HuH-7.5 (cell line): ENCODE measurements around the gene TENT5C.

Experiments
- DNase-seq: peaks from one replicate; pipeline ENCODE4 v3.0.0; 2011; ENCODE audit warnings: low spot score

The TENT5C gene

DNA sequence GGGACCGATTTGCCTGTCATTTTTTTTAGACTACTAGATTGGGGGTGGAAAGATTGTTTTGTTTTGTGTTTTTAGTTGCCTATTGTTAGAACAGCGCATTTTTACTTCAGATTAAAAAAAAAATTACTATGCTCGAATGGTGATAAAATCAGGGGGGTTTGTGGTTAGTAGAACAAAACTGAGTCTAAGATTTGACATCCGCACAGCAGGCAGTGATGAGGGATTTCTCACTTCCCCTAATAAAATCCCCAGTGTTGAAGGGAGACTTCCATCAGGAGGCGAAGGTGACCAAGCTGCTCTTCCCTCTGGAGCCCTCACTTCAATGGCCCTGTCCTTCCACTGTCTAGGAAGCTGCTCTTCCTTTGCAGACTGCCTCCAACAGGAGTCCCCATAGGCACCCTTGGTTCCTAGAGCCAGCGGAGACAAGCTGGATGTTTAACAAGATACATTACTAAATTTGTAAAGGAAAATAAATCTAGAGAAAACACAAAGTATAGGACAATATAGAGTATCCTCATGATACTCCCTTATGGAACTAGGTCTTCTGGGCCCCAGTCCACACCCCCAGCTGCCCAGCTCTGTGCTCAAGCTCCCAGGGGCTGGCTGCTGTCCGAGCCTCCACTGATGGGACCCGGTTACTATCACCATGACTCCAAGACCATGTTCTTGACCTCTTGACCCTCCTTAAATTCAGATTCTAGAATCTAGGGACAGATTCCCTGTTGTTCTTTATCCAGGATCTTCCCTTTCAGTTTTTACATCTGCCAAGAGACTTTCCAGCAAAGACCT is 31.0 kb downstream of the TENT5C start:
- DNase-seq, result no peak

DNA sequence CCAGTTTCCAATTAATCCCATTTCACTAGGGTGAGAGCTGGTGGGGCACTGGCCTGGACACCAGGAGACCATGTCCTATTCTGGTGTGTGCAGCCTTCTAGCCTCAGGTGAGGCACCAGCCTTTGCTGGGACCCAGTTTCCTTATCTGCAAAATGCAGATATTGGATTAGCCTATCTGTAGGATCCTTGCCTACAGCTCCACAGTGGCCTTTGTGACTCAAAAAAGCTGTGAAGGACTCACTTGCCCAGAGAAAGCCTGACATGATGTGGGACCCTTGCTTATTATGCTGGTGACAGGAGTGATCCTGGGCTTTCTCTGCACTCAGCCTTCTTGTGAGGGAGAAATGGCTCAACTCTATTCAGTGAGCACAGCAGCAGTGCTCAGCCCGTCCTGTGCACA is 32.3 kb downstream of the TENT5C start:
- DNase-seq, result no peak

DNA sequence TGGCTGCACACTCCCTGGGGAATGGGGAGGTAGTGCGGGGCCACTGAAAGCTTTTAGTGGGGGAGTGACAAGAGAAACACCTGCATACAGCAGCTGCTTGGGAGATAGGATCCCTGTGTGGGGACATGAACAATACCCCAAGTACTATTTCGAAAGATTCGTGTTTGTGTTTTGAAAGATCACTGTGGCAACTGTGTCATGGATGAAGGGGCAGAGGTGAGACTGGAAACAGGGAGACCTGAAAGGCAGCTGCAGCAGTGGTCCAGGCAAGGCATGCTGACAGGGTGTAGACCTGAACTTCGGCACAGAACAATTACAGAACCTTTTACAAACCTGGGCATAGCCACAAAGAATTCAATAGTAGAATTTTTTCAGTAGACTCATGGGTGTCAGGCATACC is 32.9 kb downstream of the TENT5C start:
- no peak for DNase-seq

GRCh38 chr1:117639741-117640140 is 33.9 kb downstream of the TENT5C start:
- DNase-seq, result no peak

DNA sequence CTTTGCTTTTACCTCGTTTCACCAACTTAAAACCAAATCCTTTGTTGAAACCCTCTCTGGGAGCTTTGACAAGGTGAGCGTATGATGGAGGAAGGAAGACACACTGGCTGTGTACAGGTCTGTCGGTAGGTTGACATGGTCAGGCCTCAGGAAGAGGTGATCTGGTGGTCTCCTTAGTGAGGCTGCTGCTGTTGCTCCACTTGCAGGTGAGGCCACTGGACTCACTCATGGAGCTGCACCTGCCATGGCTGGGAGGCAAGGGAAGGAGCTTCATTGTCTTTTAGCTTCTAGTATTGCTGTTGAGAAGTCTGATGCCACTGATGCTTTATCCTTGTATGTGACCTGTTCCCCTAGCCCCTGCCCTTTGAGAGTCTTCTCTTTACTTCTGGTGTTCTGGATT is 35.7 kb downstream of the TENT5C start:
- DNase-seq, result no peak

GRCh38 chr1:117642963-117643362 is 37.1 kb downstream of the TENT5C start:
- DNase-seq, result no peak

- no peak for DNase-seq
Measured at GRCh38 chr1:117643601-117644000, 37.8 kb downstream of the TENT5C start.

DNA sequence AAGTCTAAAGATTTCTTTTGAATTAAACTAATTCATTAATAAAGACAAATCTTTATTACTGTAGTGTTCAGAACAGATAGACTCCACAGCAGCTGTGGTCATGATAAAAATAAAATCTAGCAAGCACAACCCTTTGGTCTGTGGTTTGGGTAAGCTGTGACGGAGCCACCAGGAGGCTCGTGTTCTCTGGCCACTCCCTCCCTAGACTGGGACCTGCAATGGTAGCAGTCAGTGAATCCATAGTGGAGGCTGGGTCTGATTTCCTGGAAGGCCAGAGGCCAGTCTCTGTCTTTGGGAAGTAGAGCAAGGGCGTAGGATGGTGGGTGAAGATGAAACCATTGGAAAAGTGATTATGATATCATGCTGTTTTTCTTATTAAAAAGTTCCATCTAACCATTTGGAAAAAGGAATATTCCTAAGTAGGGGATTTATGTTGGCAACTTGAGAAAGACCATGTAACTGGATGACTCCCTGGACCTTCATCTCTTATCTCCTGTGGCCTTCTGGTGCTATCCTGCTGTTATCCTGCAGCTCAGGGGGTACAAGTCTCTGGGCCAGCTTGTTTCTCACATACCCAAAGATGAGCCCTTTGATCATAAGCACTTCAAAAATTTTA is 39.0 kb downstream of the TENT5C start:
- no peak for DNase-seq

DNA sequence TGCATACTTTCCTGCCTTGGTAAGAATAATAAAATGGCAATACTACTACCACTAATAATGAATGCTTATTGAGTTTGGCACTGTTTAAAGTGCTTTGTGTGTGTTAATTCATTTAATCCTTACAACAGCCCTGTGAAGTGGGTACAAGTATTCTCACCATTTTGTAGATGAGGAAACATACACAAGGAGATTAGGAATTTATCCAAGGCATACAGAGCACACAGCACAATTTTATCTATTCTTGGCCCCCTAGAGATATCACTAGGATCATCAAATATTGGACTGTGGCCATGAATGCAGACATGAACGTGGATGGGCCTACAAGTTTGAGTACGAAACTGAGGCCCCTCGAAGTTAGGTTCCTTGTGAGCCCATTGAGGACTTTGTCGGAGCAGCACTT is 39.5 kb downstream of the TENT5C start:
- DNase-seq, result no peak

- no peak for DNase-seq
Measured at GRCh38 chr1:117646007-117646811, 40.4 kb downstream of the TENT5C start.

GRCh38 chr1:117646956-117647355 is 41.1 kb downstream of the TENT5C start:
- no peak for DNase-seq

DNA sequence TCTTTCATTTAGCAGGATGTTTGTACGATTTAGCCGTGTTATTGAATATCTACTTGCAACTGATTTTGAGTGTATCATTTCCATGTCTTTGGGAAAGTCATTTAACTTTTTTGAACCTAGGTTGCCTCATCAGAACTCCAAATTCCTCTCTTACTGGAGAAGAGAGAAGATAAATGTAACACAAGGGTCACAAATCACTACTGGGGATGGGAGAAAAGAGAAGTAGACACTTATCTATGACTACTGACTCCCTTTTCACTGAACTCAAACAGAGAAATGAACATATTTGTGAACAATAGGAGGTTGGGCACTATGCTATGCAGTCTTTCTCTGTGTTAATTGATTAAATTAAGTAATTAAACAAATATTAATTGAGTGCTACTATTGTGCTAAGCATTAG is 42.2 kb downstream of the TENT5C start:
- no peak for DNase-seq

GRCh38 chr1:117650840-117651568 is 45.2 kb downstream of the TENT5C start:
- DNase-seq, result no peak

GRCh38 chr1:117651616-117652015 is 45.8 kb downstream of the TENT5C start:
- DNase-seq, result no peak

DNA sequence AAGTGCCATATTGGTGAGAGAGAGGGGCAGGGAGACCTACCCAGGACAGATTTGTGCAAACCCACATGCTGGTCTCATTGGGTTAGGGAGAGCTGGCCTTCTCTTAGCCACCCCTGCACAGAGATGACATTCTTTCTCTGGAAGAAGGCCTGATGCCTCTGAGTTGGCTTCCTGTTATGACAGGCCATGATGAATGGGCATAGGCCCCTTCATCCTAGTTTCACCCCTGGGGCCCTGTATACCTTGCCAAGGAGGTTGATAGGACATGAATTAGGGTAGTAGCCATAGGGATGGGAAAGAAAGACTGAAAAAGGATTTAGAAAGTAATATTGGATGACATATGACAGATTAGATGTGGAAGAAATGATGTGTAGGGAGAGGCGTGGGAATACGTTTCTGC is 46.6 kb downstream of the TENT5C start:
- DNase-seq, result no peak

- DNase-seq, result no peak
Measured at GRCh38 chr1:117653195-117653594, 47.3 kb downstream of the TENT5C start.

- DNase-seq, result no peak
Measured at GRCh38 chr1:117653732-117654492, 48.1 kb downstream of the TENT5C start.

- no peak for DNase-seq
Measured at GRCh38 chr1:117654493-117655219, 48.8 kb downstream of the TENT5C start.

DNA sequence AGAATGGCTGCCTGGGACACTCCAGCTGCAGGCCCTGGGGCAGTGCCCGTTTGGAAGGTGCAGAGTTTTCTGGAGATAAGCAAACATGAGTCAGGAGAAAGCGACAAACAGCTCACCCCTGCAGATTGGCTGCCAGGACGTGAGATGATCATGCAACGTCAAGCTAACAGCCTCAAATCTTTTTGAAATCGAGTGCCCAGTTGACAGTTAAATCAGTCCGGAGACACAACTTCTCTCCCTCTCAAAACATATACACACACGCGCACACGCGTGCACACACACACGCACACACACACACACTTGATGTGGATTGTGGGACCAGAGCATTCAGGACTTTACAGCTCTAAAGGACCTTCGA is 49.4 kb downstream of the TENT5C start:
- DNase-seq, result no peak

DNA sequence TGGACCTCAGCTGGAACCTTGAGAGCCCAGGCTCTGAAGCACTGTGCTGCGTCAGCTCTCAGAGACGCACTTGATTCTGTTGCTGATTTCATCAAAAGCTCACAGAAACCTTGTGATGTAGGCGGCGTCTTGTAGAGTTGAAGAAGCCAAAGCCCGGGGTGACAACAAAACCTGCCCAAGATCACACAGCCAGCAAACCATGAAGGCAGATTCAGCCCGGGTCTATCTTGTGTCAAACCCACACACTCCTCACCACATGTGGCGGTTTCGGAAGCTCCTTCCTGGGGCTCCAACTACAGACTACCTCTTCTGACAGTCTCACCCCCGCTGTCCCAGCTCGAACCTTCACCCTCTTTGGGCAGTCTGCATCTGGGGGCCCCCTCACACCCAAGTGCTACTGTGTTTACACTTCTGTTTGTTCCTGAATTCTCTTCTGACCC is 50.4 kb downstream of the TENT5C start:
- DNase-seq, result no peak

DNA sequence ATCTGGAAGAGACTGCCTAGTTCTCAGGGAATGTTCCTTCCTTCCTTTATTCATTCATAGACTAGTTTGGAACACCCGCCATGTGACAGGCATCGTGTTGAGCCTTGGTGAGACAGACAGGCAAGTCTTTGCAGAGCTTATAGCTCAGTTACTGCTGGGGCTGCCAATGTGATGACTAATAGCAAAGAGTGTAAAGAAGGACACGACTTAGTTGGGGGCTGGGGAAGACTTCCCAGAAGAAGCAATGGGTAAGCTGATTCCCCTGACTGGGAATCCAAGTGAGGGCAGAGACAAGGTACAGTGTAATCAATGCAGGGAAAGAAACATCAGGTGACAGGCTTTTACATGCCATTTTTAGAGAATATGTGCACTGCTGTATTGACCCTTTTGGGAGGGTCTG is 51.2 kb downstream of the TENT5C start:
- no peak for DNase-seq
